Left ventricle myocardium superior (tissue), 1 donor: ENCODE measurements around the gene NCAM2. TPM values are rescaled to one million over a fixed set of nuclear protein-coding genes. Genes with fewer than 3 reads are reported as not detected.

Experiments
- ATAC-seq: fragments of 200-7000 bp; cut with Tn5 transposase; one replicate; pipeline ENCODE4 v1.9.1; 2020; ENCODE audit warnings: mild to moderate bottlenecking, moderate library complexity
- DNase-seq: peaks from one replicate; pipeline ENCODE4 v3.0.0-alpha.2; 2020
- intact Hi-C: fragments of 100-400 bp; cut with micrococcal nuclease; formaldehyde crosslinking; loops from one replicate; pipeline ENCODE4 v1.11.0; 2022
- total RNA-seq: library from RNA; stranded (reverse); fragmentation: NEBNext Ultra II Directional; extraction: Animal tissue kit (Norgen Biotek cat#: 25700); gene quantifications from one replicate; pipeline ENCODE4 v1.2.1, GENCODE V29; 2021
- donor health status: DM: no; HTN: yes; CAD: no; lungs with severe emphysema.

NCAM2 gene
- total RNA-seq, 1 donor from 2014 or later, result 4.4 TPM

DNA sequence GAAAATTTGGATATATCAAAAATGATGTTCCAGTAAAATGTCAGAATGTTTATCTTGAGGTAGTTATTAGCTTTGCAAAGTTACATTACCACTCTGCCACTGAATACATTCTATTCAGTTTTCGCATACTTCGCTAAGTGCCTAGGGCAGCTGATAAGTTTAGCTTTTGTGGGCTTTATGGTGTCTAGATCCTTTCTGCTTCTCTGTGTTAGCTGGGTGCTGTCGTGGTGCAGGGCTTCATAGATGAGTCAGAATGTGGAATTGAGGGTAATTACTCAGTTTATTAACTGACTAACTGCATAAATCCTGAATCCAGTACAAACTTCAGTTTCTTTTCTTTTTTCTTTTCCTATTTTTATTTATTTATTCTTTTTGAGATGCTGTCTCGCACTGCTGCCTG lies 21.5 kb downstream of the NCAM2 start:
- intact Hi-C loops, result no loop called here
- ATAC-seq (no peak), DNase-seq (no peak)

DNA sequence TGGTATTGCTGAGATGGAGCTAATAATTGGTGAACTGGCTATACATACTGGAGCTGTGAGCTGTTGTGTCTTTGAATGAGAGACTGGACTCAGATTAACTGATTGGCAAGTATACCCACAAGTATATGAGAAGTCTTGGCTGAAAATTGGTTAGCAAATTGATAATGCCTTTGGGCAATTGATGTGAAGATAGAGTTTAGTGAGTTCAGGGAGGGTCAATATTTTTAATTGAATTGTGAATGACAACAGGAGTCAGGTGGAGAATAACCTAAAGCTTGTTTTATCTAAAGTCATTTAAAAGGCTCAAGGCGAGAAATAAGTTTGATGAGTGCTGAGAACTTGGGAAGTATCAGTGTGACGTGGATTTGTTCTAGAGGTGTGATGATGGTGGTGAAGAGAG lies 27.5 kb downstream of the NCAM2 start:
- no peak for ATAC-seq
- intact Hi-C loops, result no loop called here
- no peak for DNase-seq

DNA sequence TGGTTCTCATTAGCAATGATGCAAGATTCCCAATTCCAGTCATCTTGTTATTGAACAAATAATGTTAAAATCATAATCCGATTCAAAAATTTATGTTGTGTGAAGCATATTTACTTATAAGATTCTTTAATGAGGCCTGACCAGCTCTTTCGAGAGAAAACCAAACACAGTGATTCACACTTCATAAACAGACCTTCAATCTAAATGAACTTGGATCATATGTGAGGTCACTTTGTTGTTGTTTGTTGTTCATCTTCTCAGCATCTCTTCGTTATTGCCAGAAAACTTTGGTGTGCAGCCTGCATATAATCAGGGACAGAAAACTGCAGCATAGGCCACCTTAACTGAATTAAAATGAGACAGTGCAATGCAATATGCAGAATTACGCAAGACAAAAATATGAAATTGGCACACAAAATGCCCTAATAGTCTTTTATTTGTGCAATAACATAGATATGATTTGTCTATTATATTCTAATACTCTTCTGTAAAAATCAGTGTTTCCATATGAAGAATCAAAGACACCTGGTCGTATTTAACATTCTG lies 30.1 kb downstream of the NCAM2 start:
- ATAC-seq, result no peak
- intact Hi-C loops, result no loop called here

DNA sequence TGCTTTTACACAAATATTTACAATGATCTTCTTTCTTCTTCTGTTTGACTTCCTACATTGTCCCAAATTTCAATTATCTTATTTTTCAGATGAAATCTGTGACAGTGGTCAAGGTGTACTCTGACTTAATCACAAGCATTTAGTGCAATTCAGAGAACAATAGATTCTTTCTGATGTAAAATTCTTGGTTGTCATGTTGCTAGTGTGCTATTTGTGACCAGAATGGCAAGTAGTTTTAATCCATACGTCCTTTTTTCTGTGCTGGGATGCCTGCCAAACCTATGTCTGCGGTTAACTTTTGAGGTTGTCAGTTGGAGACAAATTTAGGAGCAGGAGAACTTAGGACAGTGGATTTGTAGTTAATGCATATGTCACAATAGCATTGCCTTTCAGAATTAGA lies 31.0 kb downstream of the NCAM2 start:
- ATAC-seq (no peak), DNase-seq (no peak)
- intact Hi-C loops, result no loop called here

More for the DNA sequence above, 30.1 kb downstream of the NCAM2 start:
- DNase-seq, result no peak

DNA sequence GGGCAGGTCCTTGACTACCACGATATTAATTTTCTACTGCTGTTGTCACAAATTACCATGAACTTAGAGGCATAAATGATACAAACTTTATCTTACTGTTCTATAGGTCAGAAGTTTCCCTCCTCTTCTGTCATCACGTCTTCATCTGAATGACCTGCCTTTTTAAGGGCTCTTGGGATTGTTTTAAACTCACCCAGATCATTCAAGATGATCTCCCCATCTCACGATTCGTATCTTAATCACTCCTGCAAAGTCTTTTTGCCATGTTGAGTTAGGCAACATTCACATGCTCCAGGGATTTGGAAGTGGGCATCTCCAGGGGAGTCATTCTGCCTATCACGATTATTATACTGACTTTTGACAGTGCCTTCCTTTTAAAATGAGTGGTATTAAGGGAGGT lies 32.1 kb downstream of the NCAM2 start:
- no peak for DNase-seq
- intact Hi-C loops, result no loop called here

DNA sequence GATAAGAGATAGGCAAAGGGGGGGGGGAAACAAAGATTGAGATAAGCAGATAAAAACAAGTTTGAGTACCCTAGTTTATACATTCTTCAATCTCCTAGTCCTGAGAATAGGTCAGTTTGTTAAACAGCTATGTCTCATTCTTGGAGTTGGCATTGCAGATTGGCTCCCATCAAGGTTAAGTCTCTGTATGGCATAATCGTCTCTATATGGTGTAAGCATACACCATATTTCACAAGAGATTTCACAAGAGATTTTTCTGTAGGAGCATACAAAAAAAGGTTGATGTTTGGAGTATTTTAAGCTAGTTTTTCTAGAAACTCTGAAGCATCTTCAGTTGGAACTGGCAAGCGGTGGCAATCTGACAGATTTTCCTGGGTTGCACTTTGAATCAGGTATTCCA lies 35.8 kb downstream of the NCAM2 start:
- DNase-seq (no peak), ATAC-seq (no peak)
- intact Hi-C loops, result no loop called here

More for the DNA sequence above, 32.1 kb downstream of the NCAM2 start:
- ATAC-seq, result no peak

DNA sequence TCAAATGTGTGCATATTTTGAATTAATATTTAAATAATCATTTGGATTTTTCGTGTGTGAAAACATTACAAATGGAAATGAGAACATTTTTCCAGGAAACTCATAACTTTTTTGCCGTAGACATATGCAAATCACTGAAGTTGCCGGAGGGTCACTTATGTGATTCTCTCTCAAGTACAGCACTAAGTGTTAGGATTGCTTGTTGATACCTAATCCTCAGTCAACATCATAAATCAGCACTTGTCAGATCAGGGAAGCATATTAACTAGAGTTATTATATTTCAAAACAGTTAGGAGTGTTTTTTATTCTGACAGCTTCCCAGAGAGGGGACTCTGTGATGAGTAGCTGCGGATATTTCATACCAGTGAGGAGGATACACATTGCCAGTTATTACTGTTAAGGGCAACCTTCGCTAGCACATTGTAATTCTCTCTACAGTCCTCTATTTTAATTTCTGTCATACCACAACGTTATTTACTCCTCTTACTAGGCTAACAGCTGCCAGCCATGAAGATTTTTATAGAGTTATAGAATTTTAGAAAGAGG lies 41.5 kb downstream of the NCAM2 start:
- intact Hi-C loops, result no loop called here
- no peak for ATAC-seq
- DNase-seq, result no peak

DNA sequence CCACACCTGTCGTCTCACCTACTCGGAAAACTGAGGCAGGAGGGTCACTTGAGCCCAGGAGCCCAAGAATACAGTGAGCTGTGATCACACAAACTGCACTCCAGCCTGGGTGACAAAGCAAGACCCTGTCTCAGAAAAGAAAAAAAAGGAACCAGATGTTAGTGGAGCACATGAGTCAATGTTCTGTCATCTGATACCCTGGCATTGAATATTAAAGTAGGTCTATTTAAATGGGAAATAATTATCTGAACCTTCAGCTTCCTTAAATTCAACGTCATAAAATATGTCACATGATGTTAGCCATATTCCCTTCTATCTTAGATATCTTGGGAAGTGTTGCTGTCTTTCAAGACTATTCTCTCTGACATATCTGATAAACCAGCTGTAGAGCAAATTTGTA lies 47.3 kb downstream of the NCAM2 start:
- intact Hi-C loops, result no loop called here
- DNase-seq (no peak), ATAC-seq (no peak)

DNA sequence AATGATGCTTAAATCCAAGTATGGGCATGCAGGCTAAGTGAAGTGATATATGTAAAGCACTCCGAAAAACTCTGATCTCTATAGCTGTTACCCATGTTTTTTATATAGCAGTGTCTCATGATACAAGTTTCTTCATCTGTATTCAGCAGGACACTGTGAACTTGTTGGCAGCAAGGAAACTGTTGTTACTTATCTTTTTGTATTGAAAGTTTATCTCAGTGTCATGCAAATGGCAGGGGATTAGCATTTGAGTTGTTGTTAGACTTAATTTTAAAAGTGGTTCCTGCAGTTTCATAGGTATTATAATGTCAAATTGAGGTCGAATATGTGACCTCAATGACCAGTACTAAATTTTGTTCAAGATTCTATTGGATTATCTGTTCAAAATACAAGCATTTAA lies 47.9 kb downstream of the NCAM2 start:
- intact Hi-C loops, result no loop called here
- no peak for DNase-seq
- ATAC-seq, result no peak

DNA sequence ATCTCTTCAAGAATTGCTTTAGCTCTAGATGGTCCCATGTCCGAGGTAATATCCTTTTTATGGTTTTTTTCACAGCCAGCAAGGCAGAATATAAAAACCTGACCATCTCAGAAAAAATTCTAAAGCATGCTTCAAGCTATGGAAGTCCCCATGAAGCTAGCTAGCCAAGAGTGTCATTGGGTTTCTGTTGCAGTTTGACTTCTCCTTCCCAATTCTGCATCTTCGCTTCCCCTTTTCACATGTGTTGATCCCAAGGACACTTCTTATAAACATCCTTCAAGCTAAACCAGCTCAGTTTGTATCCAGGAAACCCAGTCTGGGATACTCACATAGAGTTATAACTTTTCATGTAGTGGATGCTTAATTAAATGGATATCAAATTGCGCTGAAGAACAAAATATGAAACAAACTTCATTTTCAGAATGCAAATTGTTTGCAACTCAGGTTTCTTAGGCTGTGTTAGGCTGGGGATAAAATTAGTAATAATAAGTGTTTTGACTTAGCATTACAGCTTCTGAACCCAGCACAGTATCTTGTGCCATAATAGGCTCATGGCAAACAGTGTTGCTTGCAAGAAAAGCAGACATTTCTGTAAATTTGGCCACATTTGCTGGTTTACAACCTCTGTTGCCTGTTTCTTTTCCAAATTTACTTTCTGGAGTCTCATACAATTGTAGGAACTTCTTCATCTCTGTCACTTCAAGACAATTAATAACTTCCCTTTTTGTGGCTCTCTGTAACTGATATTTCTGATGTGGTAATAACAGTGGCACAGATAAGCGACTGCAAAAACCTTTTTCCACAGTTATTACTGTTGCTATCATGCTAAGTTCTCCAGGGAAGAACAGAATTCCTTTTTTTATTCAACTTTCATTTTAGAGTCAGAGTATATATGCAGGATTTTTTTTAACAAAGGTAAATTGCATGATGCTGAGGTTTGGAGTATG lies 53.2 kb downstream of the NCAM2 start:
- DNase-seq (no peak), ATAC-seq (no peak)
- intact Hi-C loops, result no loop called here

DNA sequence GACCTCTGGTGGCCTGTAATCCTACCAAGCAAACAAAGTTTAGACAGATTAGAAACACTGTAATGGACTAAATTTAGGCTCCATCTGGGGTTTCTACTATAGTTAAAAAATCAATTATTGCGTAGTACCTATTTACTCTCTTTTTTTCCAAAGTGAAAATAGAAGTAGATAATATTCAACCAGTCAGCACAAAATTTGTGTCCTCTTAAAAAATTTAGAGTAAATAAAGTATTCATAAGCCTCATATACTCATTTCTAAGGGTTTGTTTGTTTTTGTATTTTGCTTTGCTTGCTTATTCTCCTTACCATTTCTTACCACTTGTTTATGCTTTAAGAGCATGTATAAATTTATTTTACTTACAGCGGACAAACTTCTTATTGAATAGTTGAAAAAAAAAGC lies 54.5 kb downstream of the NCAM2 start:
- ATAC-seq, result no peak
- DNase-seq, result no peak
- intact Hi-C loops, result no loop called here

DNA sequence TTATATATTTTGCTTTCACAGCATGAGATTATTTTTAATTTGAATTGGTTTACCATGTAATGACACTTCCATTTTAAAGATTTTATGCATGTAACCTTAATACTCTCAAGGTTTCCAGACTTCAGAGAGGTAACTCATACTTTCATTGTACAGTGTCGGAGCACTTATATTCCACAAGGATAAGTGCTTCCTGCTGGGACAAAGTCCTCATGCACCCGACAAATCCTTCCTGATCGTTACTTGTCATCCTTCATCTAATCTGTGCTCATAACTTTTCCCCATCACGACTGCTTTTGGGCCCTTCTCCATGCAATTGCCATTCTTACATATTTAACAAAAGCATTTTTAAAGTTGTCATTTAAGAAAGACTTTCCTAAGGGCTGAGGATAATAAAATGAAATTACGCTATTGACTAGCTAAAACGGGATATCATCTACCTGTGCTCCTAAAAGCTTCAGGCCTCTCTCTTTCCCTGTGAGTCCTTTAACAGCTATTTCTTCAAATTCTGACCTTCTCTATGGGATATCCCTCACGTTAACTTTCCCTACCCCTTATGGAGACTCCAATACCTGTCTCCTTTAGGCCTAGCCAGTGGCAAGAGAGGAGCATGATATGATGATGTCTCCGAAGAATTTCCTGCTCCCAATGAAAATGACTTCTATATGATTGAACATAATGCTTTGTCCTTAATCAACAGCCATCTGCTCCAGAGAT lies 59.3 kb downstream of the NCAM2 start:
- ATAC-seq, result no peak
- intact Hi-C loops, result no loop called here
- DNase-seq, result no peak

DNA sequence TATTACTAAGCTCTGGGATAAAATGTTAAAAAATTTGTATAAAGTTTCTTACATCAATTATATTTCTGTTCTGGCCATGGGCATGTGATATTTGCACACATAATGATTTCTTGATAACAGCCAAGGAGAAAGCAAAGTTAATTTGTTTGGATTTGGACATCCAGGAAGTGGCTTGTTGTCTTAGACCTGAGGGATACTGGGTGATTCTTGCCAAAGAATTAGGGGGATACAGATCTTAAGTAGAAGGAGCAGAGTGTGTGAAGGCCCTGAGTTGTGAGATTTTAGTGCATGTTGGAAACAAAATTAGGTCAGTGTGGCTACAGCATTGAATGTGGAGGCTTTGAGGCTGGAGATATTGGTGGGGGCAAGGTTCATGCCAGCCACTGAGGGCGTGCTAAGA lies 65.6 kb downstream of the NCAM2 start:
- intact Hi-C loops, result no loop called here
- no peak for ATAC-seq
- DNase-seq, result no peak

DNA sequence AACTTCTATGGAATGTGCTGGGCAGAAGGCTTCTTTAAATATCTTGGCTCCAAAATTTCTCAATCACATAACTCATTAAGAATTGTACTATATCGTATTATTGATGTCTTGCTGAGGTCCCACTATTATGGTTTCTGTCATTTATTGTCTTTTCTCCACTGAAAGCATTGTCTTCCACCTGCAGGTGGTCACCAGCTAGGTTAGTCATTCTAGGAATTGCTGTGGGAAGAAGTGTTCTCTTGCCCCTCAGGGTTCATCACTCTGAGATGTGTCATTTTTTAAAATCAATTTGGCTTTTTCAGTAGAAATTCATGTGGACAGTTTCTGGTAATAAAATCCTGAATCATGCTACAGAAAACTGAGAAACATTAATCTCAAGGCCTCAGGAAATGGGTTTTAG lies 66.1 kb downstream of the NCAM2 start:
- intact Hi-C loops, result no loop called here
- no peak for ATAC-seq
- DNase-seq, result no peak

DNA sequence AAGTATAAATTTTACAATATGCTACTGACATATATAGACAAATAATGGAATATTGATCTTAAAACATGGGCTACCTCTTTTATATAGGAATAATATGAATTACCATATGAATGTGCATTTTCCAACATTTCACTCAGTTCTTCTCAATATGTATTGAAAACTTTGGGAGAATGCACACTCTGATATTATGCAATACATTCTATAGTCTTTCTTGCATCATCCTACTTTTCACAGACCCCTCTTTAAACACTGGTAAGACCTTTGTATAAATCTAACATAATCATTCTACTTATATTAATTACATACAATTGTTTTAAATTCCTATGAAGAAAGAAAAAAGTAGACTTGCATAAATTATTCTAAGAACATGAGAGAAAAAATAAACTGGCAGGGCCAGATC lies 69.2 kb downstream of the NCAM2 start:
- DNase-seq, result no peak
- intact Hi-C loops, result no loop called here

DNA sequence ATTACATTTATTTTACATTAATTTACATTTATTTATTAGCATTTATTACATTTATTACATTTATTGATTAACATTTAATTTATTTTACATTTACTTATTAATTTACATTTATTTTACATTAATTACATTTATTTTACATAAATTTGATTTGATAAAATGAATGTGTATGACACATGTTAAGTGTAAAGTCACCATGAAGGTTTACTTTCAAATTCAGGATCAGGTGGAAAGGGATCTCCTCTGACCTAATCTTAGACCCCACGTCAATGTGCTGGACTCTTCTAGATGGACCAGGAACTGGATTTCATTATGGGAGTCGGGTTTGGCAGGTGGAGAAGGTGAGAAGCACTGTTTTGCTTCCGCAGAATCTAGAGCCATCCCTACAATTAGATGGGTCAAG lies 76.1 kb downstream of the NCAM2 start:
- no peak for ATAC-seq
- intact Hi-C loops, result no loop called here

More for the DNA sequence above, 69.2 kb downstream of the NCAM2 start:
- ATAC-seq, result no peak

DNA sequence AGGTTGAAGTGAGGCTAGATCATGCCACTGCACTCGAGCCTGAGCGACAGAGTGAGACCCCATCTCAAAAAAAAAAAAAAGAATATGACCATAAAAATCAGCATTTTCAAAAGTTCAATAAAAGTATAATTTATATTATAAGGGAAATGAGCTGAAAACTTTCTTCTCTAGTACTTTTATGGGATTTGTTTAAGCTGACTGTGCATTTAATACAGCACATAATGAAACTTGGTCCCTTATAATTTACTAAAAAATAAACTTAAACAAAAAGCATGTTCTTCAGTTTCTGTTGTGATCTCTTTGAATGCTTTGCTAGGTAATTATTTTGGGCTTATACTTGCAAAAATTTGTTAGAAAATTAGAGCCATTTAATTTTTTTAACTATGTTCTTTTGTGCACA lies 77.8 kb downstream of the NCAM2 start:
- ATAC-seq (no peak), DNase-seq (no peak)
- intact Hi-C loops, result no loop called here

More for the DNA sequence above, 76.1 kb downstream of the NCAM2 start:
- no peak for DNase-seq

DNA sequence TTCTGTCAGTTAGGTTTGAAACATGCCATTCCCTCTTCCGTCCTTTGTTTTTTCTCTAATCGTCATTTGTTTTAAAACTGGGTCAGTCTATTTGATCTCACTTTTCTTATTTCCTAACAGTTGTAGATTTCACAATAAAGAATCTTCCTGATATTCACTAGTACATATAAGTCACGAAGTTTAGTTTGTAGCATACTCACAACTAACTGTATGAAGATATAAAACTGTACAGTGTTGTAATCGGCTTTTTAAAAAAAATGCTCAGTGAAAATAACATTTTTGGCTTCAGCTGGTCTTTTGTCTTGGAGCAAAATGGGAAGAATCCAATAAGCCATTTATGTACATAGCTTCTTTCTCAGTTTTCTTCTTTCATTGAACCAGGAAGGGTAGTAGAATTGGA lies 78.3 kb downstream of the NCAM2 start:
- intact Hi-C loops, result no loop called here
- ATAC-seq (no peak), DNase-seq (no peak)

DNA sequence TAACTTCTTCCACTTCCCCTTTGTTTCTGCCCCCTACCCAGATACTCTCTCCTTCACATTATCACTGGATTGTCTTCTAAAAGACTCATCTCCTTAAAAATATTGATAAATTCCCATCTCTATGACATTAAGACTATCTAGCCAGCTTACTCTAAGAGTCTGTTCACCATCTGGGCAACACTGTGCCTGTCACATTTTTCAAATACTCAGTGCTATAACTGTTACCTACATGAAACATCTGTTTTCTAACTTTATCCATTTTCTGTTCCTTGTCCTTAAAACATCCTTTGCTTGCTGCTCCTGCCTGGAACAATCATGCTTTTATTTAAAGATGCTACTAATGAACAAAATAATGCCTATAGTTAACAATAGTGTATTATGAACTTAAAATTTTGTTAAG lies 81.4 kb downstream of the NCAM2 start:
- no peak for ATAC-seq
- intact Hi-C loops, result no loop called here
- no peak for DNase-seq

DNA sequence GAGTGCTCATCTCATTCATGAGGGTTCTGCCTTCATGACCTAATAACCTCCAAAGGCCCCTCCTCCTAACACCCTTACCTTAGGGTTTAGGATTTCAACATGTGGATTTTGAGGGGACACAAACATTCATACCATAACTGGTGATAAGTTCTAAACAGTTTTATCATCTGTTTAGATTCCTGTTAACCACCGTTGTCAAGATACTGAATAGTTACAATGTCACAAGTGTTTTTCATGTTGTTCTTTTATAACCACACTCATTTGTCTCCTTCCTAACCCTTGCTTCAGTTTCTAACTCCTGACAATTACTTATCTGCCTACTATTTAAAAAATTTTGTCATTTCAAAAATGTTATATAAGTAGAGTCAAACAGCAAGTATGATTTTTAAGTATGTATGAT lies 86.0 kb downstream of the NCAM2 start:
- ATAC-seq (no peak), DNase-seq (no peak)

More for the DNA sequence above, 86.0 kb downstream of the NCAM2 start:
- intact Hi-C loops, result no loop called here
